HG02588 (cell line): ENCODE measurements around the gene ZBTB20.

Experiments
- ATAC-seq: cut with Tn5 transposase; IDR thresholded peaks from one replicate; pipeline ENCODE4 v1.9.1; 2021; ENCODE audit warnings: mild to moderate bottlenecking, moderate library complexity; ENCODE audit not compliant: unreplicated experiment

Gene ZBTB20

GRCh38 chr3:114877378-114878113, 269.5 kb downstream of the ZBTB20 start:
- no peak for ATAC-seq

GRCh38 chr3:114874522-114874971, 272.5 kb downstream of the ZBTB20 start:
- ATAC-seq, result no peak

- no peak for ATAC-seq
These were observed 273.5 kb downstream of the ZBTB20 start for GRCh38 chr3:114873591-114873990.

GRCh38 chr3:114872588-114872987, 274.5 kb downstream of the ZBTB20 start:
- ATAC-seq, result no peak

- ATAC-seq, result no peak
These were observed 275.0 kb downstream of the ZBTB20 start for GRCh38 chr3:114872050-114872449.

- no peak for ATAC-seq
These were observed 279.1 kb downstream of the ZBTB20 start for GRCh38 chr3:114867835-114868503.

GRCh38 chr3:114867359-114867758, 279.7 kb downstream of the ZBTB20 start:
- ATAC-seq, result no peak

- no peak for ATAC-seq
These were observed 280.7 kb downstream of the ZBTB20 start for GRCh38 chr3:114866430-114866829.

- ATAC-seq, result no peak
These were observed 282.1 kb downstream of the ZBTB20 start for GRCh38 chr3:114864970-114865369.

- no peak for ATAC-seq
These were observed 283.2 kb downstream of the ZBTB20 start for GRCh38 chr3:114863848-114864247.

GRCh38 chr3:114861666-114862065, 285.4 kb downstream of the ZBTB20 start:
- ATAC-seq, result no peak

- ATAC-seq, result no peak
These were observed 286.6 kb downstream of the ZBTB20 start for GRCh38 chr3:114860531-114860930.

- ATAC-seq, result no peak
These were observed 288.8 kb downstream of the ZBTB20 start for GRCh38 chr3:114858329-114858728.

- no peak for ATAC-seq
These were observed 289.8 kb downstream of the ZBTB20 start for GRCh38 chr3:114857299-114857701.

- no peak for ATAC-seq
These were observed 290.3 kb downstream of the ZBTB20 start for GRCh38 chr3:114856835-114857234.

- ATAC-seq, result no peak
These were observed 291.2 kb downstream of the ZBTB20 start for GRCh38 chr3:114855839-114856238.

- ATAC-seq, result no peak
These were observed 294.1 kb downstream of the ZBTB20 start for GRCh38 chr3:114852966-114853365.

- ATAC-seq, result no peak
These were observed 296.2 kb downstream of the ZBTB20 start for GRCh38 chr3:114850898-114851297.

- ATAC-seq, result no peak
These were observed 298.3 kb downstream of the ZBTB20 start for GRCh38 chr3:114848643-114849350.

- ATAC-seq, result no peak
These were observed 299.0 kb downstream of the ZBTB20 start for GRCh38 chr3:114848082-114848481.

- ATAC-seq, result no peak
These were observed 299.5 kb downstream of the ZBTB20 start for GRCh38 chr3:114847564-114847963.

- no peak for ATAC-seq
These were observed 300.3 kb downstream of the ZBTB20 start for GRCh38 chr3:114846779-114847178.
